K562 treated with DMSO at 1 percent for 24 hours (cell line): ENCODE data around the gene GPR108. TPM values are rescaled to one million over a fixed set of nuclear protein-coding genes. Genes with fewer than 3 reads are reported as not detected.

Source experiments
- total RNA-seq: library from RNA; unstranded; fragments of 300-600 nt; gene quantifications from 2 replicates; pipeline ENCODE4 v1.2.3, GENCODE V29; 2022; ENCODE audit warnings: low read depth; ENCODE audit not compliant: insufficient read depth

GPR108 gene
- total RNA-seq = 68.0 and 72.4 TPM in 2 replicates

GRCh38 chr19:6737284-6737872 lies at the start of gene GPR108:
Gene GPR108 (minus strand): TSS chr19:6737580. CDS start chr19:6737576, 4 bp downstream.

GRCh38 chr19:6772028-6772865 lies 34.9 kb upstream of the GPR108 start, which contains the start of gene VAV1:
Gene VAV1 (plus strand): TSS chr19:6772708. CDS start chr19:6772808, 100 bp downstream.

GRCh38 chr19:6767357-6768235 lies 30.2 kb upstream of the GPR108 start, which contains the start of gene SH2D3A:
Gene SH2D3A (minus strand): TSS chr19:6767435. CDS start chr19:6763748, 3,687 bp downstream.

GRCh38 chr19:6739390-6739882 lies 2.1 kb upstream of the GPR108 start, which contains the start of gene TRIP10:
Gene TRIP10 (plus strand): TSS chr19:6739680. CDS start chr19:6739762, 82 bp downstream.

GRCh38 chr19:6720369-6721137 lies 16.8 kb downstream of the GPR108 start, which contains the start of gene C3:
Gene C3 (minus strand): TSS chr19:6720650. CDS start chr19:6720589, 61 bp downstream.

Other genes with a start within 250 kb of the GPR108 start
- gene TUBB4A, start 235.3 kb downstream of the GPR108 start, total RNA-seq = 11.9 and 12.3 TPM in 2 replicates
- gene TNFSF9, start 206.6 kb downstream of the GPR108 start, total RNA-seq = 56.3 and 65.2 TPM in 2 replicates
- gene CD70, start 146.4 kb downstream of the GPR108 start, total RNA-seq = 7.6 and 10.3 TPM in 2 replicates
- 0.10 and 0.27 TPM in 2 replicates for gene TNFSF14, start 67.4 kb downstream of the GPR108 start, total RNA-seq
- 42.9 and 49.5 TPM in 2 replicates for gene C3, start 16.9 kb downstream of the GPR108 start, total RNA-seq
- gene TRIP10, start 2.1 kb upstream of the GPR108 start, total RNA-seq = 54.8 and 58.4 TPM in 2 replicates
- gene SH2D3A, start 29.9 kb upstream of the GPR108 start, total RNA-seq = 10.8 and 13.5 TPM in 2 replicates
- 42.5 and 47.8 TPM in 2 replicates for gene VAV1, start 35.1 kb upstream of the GPR108 start, total RNA-seq
- gene ADGRE1, start 150.0 kb upstream of the GPR108 start, total RNA-seq = 3.1 and 5.0 TPM in 2 replicates